MM.1S (cell line): ENCODE results near the gene RASGRF2.

Experiments used
- DNase-seq: peaks from one replicate; pipeline ENCODE4 v3.0.0-alpha.2; 2015
- H2AFZ ChIP-seq: fragments of 300-600 bp; sonication (generic); 2 replicates; pipeline ENCODE4 v1.6.0; 2016; ENCODE audit warnings: antibody characterized with exemption, low read length
- H3F3A ChIP-seq: fragments of 300-600 bp; sonication (generic); 2 replicates; pipeline ENCODE4 v1.6.1; 2016; ENCODE audit warnings: mild to moderate bottlenecking, antibody characterized with exemption, low read length, moderate library complexity, mixed read lengths; ENCODE audit not compliant: insufficient read depth
- H3K27ac ChIP-seq: fragments of 300-600 bp; sonication (generic); 2 replicates; pipeline ENCODE4 v1.5.1; 2016; ENCODE audit warnings: mild to moderate bottlenecking, low read length
- H3K27me3 ChIP-seq: fragments of 300-600 bp; sonication (generic); replicated peaks from 2 replicates; pipeline ENCODE4 v1.6.0; 2016; ENCODE audit warnings: low read length; ENCODE audit not compliant: insufficient read depth
- H3K36me3 ChIP-seq: fragments of 300-600 bp; sonication (generic); replicated peaks from 2 replicates; pipeline ENCODE4 v1.6.1; 2016; ENCODE audit warnings: mild to moderate bottlenecking, low read length, mixed read lengths; ENCODE audit not compliant: insufficient read depth
- H3K4me1 ChIP-seq: fragments of 300-600 bp; sonication (generic); 2 replicates; pipeline ENCODE4 v1.6.1; 2016; ENCODE audit warnings: low read length, mixed read lengths
- H3K4me2 ChIP-seq: fragments of 300-600 bp; sonication (generic); 2 replicates; pipeline ENCODE4 v1.6.0; 2016; ENCODE audit warnings: low read depth, low read length
- H3K4me3 ChIP-seq: fragments of 300-600 bp; sonication (generic); 2 replicates; pipeline ENCODE4 v1.5.1; 2016; ENCODE audit warnings: low read length, mixed read lengths
- H3K79me2 ChIP-seq: fragments of 300-600 bp; sonication (generic); 2 replicates; pipeline ENCODE4 v1.6.1; 2016; ENCODE audit warnings: mixed run types, low read length, mixed read lengths
- H3K9ac ChIP-seq: fragments of 300-600 bp; sonication (generic); 2 replicates; pipeline ENCODE4 v1.6.1; 2016; ENCODE audit warnings: low read length, mixed read lengths
- H3K9me2 ChIP-seq: fragments of 300-600 bp; sonication (generic); replicated peaks from 2 replicates; pipeline ENCODE4 v1.6.1; 2016; ENCODE audit warnings: mild to moderate bottlenecking, low read length, mixed read lengths; ENCODE audit not compliant: insufficient read depth
- H3K9me3 ChIP-seq: fragments of 300-600 bp; sonication (generic); replicated peaks from 2 replicates; pipeline ENCODE4 v1.6.1; 2016; ENCODE audit warnings: mild to moderate bottlenecking, low read length, mixed read lengths; ENCODE audit not compliant: insufficient read depth
- H4K20me1 ChIP-seq: fragments of 300-600 bp; sonication (generic); 2 replicates; pipeline ENCODE4 v1.6.1; 2016; ENCODE audit warnings: mild to moderate bottlenecking, low read length, moderate library complexity, mixed read lengths; ENCODE audit not compliant: insufficient read depth
- CTCF ChIP-seq: fragments of 300-600 bp; sonication (generic); IDR thresholded peaks from 2 replicates; pipeline ENCODE4 v1.5.1; 2016; ENCODE audit warnings: antibody characterized with exemption, low read length, mixed read lengths
- EZH2 ChIP-seq: fragments of 300-600 bp; sonication (generic); optimal IDR thresholded peaks from 2 replicates; pipeline ENCODE3; 2017; ENCODE audit warnings: low read depth, mild to moderate bottlenecking, antibody characterized with exemption, low read length, mixed read lengths
- EZH2phosphoT487 ChIP-seq: fragments of 300-600 bp; sonication (generic); IDR thresholded peaks from 2 replicates; pipeline ENCODE4 v1.6.1; 2018; ENCODE audit warnings: antibody characterized with exemption, low read length

Gene RASGRF2

GRCh38 chr5:81204205-81204604 is 244.0 kb downstream of the RASGRF2 start:
- H3K9me2 ChIP-seq = no peaks in the 10 kb centered on the region
- no peaks in the 10 kb centered on the region for H3K9me3 ChIP-seq
- H2AFZ ChIP-seq = no peak overlapping the region
- H3F3A ChIP-seq = no peaks in the 10 kb centered on the region
- no peaks in the 10 kb centered on the region for H3K4me1 ChIP-seq
- no peak for TF ChIP-seq EZH2
- no peak for TF ChIP-seq EZH2phosphoT487
- no peak for TF ChIP-seq CTCF
- H3K27me3 ChIP-seq = no peaks in the 10 kb centered on the region
- H3K27ac ChIP-seq = no peak overlapping the region
- no peak overlapping the region for H3K9ac ChIP-seq
- no peak overlapping the region for H3K4me2 ChIP-seq
- DNase-seq = no peak
- H4K20me1 ChIP-seq = no peaks in the 10 kb centered on the region
- H3K36me3 ChIP-seq = no peaks in the 10 kb centered on the region
- H3K79me2 ChIP-seq = no peaks in the 10 kb centered on the region
- no peak overlapping the region for H3K4me3 ChIP-seq

- DNase-seq = no peak
- no peaks in the 10 kb centered on the region for H3F3A ChIP-seq
- H3K27me3 ChIP-seq = no peaks in the 10 kb centered on the region
- H3K4me2 ChIP-seq = no peak overlapping the region
- H2AFZ ChIP-seq = no peak overlapping the region
- TF ChIP-seq EZH2 = no peak
- TF ChIP-seq CTCF = no peak
- TF ChIP-seq EZH2phosphoT487 = no peak
- H3K9ac ChIP-seq = no peak overlapping the region
- no peak overlapping the region for H3K27ac ChIP-seq
- no peaks in the 10 kb centered on the region for H3K9me3 ChIP-seq
- H3K36me3 ChIP-seq = no peaks in the 10 kb centered on the region
- H4K20me1 ChIP-seq = no peaks in the 10 kb centered on the region
- H3K9me2 ChIP-seq = no peaks in the 10 kb centered on the region
- no peaks in the 10 kb centered on the region for H3K79me2 ChIP-seq
- H3K4me3 ChIP-seq = no peak overlapping the region
- H3K4me1 ChIP-seq = no peaks in the 10 kb centered on the region
Observed at GRCh38 chr5:81205058-81205457, 244.9 kb downstream of the RASGRF2 start.

- no peaks in the 10 kb centered on the region for H3K27me3 ChIP-seq
- no peak overlapping the region for H3K4me3 ChIP-seq
- no peaks in the 10 kb centered on the region for H4K20me1 ChIP-seq
- no peaks in the 10 kb centered on the region for H3K79me2 ChIP-seq
- no peaks in the 10 kb centered on the region for H3F3A ChIP-seq
- no peak overlapping the region for H2AFZ ChIP-seq
- no peaks in the 10 kb centered on the region for H3K36me3 ChIP-seq
- H3K9ac ChIP-seq = no peak overlapping the region
- no peaks in the 10 kb centered on the region for H3K4me1 ChIP-seq
- no peaks in the 10 kb centered on the region for H3K9me2 ChIP-seq
- TF ChIP-seq CTCF = no peak
- no peak for TF ChIP-seq EZH2phosphoT487
- TF ChIP-seq EZH2 = no peak
- H3K27ac ChIP-seq = no peak overlapping the region
- no peak for DNase-seq
- H3K9me3 ChIP-seq = no peaks in the 10 kb centered on the region
- no peak overlapping the region for H3K4me2 ChIP-seq
Observed at GRCh38 chr5:81207009-81207408, 246.8 kb downstream of the RASGRF2 start.
